Epithelial cell of prostate (primary cell): ENCODE measurements around the gene CRAMP1.

Experiments used
- DNase-seq: peaks from one replicate; pipeline ENCODE4 v3.0.0-alpha.2; 2011; ENCODE audit warnings: low read depth, low spot score
- H3K27ac ChIP-seq: fragments of 450-650 bp; 2 replicates; pipeline ENCODE4 v1.5.1; 2017; ENCODE audit warnings: mild to moderate bottlenecking

Gene CRAMP1

GRCh38 chr16:1631230-1631629, 19.1 kb downstream of the CRAMP1 start:
- H3K27ac ChIP-seq, result no peak overlapping the region
- no peak for DNase-seq

- no peak overlapping the region for H3K27ac ChIP-seq
- no peak for DNase-seq
Measured at GRCh38 chr16:1631931-1632637, 19.9 kb downstream of the CRAMP1 start.

GRCh38 chr16:1632638-1632970, 20.4 kb downstream of the CRAMP1 start:
- DNase-seq, result no peak
- no peak overlapping the region for H3K27ac ChIP-seq

GRCh38 chr16:1633310-1633709, 21.1 kb downstream of the CRAMP1 start:
- no peak overlapping the region for H3K27ac ChIP-seq
- DNase-seq, result no peak

GRCh38 chr16:1634541-1634940, 22.4 kb downstream of the CRAMP1 start:
- no peak overlapping the region for H3K27ac ChIP-seq
- no peak for DNase-seq

GRCh38 chr16:1635070-1635469, 22.9 kb downstream of the CRAMP1 start:
- DNase-seq, result no peak
- H3K27ac ChIP-seq, result no peak overlapping the region

- H3K27ac ChIP-seq, result no peak overlapping the region
- no peak for DNase-seq
Measured at GRCh38 chr16:1637526-1637925, 25.4 kb downstream of the CRAMP1 start.

GRCh38 chr16:1638757-1639156, 26.6 kb downstream of the CRAMP1 start:
- no peak for DNase-seq
- H3K27ac ChIP-seq, result no peak overlapping the region

- no peak overlapping the region for H3K27ac ChIP-seq
- no peak for DNase-seq
Measured at GRCh38 chr16:1639282-1639681, 27.1 kb downstream of the CRAMP1 start.

GRCh38 chr16:1639860-1640259, 27.7 kb downstream of the CRAMP1 start:
- no peak for DNase-seq
- H3K27ac ChIP-seq, result no peak overlapping the region

- no peak for DNase-seq
- H3K27ac ChIP-seq, result no peak overlapping the region
Measured at GRCh38 chr16:1640261-1640941, 28.2 kb downstream of the CRAMP1 start.

- DNase-seq, result no peak
- H3K27ac ChIP-seq, result no peak overlapping the region
Measured at GRCh38 chr16:1641261-1641660, 29.1 kb downstream of the CRAMP1 start.

- no peak for DNase-seq
- no peak overlapping the region for H3K27ac ChIP-seq
Measured at GRCh38 chr16:1642148-1642547, 30.0 kb downstream of the CRAMP1 start.

- DNase-seq, result no peak
- no peak overlapping the region for H3K27ac ChIP-seq
Measured at GRCh38 chr16:1642753-1643152, 30.6 kb downstream of the CRAMP1 start.

GRCh38 chr16:1643521-1643920, 31.4 kb downstream of the CRAMP1 start:
- H3K27ac ChIP-seq, result no peak overlapping the region
- no peak for DNase-seq

GRCh38 chr16:1645914-1646525, 33.9 kb downstream of the CRAMP1 start:
- DNase-seq, result peak; percentile 49
- no peak overlapping the region for H3K27ac ChIP-seq

GRCh38 chr16:1647856-1648255, 35.7 kb downstream of the CRAMP1 start:
- H3K27ac ChIP-seq, result no peak overlapping the region
- DNase-seq, result no peak

- H3K27ac ChIP-seq, result no peak overlapping the region
- DNase-seq, result no peak
Measured at GRCh38 chr16:1650131-1650530, 38.0 kb downstream of the CRAMP1 start.

GRCh38 chr16:1651094-1651973, 39.2 kb downstream of the CRAMP1 start:
- H3K27ac ChIP-seq, result no peak overlapping the region
- no peak for DNase-seq

GRCh38 chr16:1651974-1652312, 39.8 kb downstream of the CRAMP1 start:
- H3K27ac ChIP-seq, result no peak overlapping the region
- DNase-seq, result no peak

GRCh38 chr16:1653023-1653422, 40.9 kb downstream of the CRAMP1 start:
- no peak for DNase-seq
- H3K27ac ChIP-seq, result no peak overlapping the region
